IMR-90 (cell line): ENCODE results near the gene P2RX3. TPM values are rescaled to one million over a fixed set of nuclear protein-coding genes. Genes with fewer than 3 reads are reported as not detected.
"Not testable (repeated sequence)": the region's sequence is repeated elsewhere in the genome, so short reads cannot be mapped to it uniquely, and the experiment has no call there.

Source experiments
- ATAC-seq: fragments of 200-7000 bp; cut with Tn5 transposase; 2 replicates; pipeline ENCODE4 v1.9.1; 2020; ENCODE audit warnings: low read depth, mild to moderate bottlenecking, moderate library complexity
- BruUV-seq: library from RNA; stranded (reverse); fragments of 400-500 nt; replicated peaks from 2 replicates; lab custom pipeline; 2021; lab: Mats Ljungman, UMichigan
- CTCF ChIA-PET: fragments of 300-600 bp; formaldehyde crosslinking; extraction: SDS; loops from one replicate; lab custom pipeline; 2021; ENCODE audit warnings: antibody characterized with exemption; lab: Yijun Ruan, JAX
- POLR2A ChIA-PET: fragments of 300-600 bp; sonication (Branson Sonifier 250); formaldehyde crosslinking; loops from one replicate; lab custom pipeline; 2022; ENCODE audit warnings: antibody characterized with exemption; ENCODE audit not compliant: unreplicated experiment; lab: Charles Lee
- DNase-seq: peaks from one replicate; pipeline ENCODE4 v3.0.0; 2013
- H2AFZ ChIP-seq: replicated peaks from 2 replicates; pipeline ENCODE3; 2013; ENCODE audit warnings: low read length, mild to moderate bottlenecking; ENCODE audit not compliant: poor library complexity
- H2AK5ac ChIP-seq: 2 replicates; pipeline ENCODE4 v1.6.1; 2013; ENCODE audit warnings: low read depth, low read length, inconsistent platforms
- H2AK9ac ChIP-seq: replicated peaks from 2 replicates; pipeline ENCODE3; 2013; ENCODE audit warnings: mild to moderate bottlenecking, low read depth, low read length, moderate library complexity; ENCODE audit not compliant: poor library complexity
- H2BK120ac ChIP-seq: 2 replicates; pipeline ENCODE4 v1.6.1; 2013; ENCODE audit warnings: low read depth, low read length, inconsistent platforms
- H2BK15ac ChIP-seq: 3 replicates; pipeline ENCODE4 v1.6.1; 2013; ENCODE audit warnings: low read depth, low read length, inconsistent platforms
- H2BK20ac ChIP-seq: 2 replicates; pipeline ENCODE4 v1.6.1; 2013; ENCODE audit warnings: low read depth, mild to moderate bottlenecking, inconsistent platforms, low read length, moderate library complexity
- H2BK5ac ChIP-seq: 2 replicates; pipeline ENCODE4 v1.6.1; 2013; ENCODE audit warnings: mild to moderate bottlenecking, low read depth, low read length, inconsistent platforms; ENCODE audit not compliant: poor library complexity, severe bottlenecking
- H3K14ac ChIP-seq: replicated peaks from 2 replicates; pipeline ENCODE4 v1.6.1; 2013; ENCODE audit warnings: low read depth, low read length, inconsistent platforms
- H3K18ac ChIP-seq: 2 replicates; pipeline ENCODE4 v1.6.1; 2013; ENCODE audit warnings: low read depth, low read length, control low read depth
- H3K23ac ChIP-seq: 2 replicates; pipeline ENCODE4 v1.6.1; 2013; ENCODE audit warnings: low read depth, low read length, inconsistent platforms
- H3K27ac ChIP-seq: 2 replicates; pipeline ENCODE4 v1.5.1; 2013; ENCODE audit warnings: mild to moderate bottlenecking, control low read depth, low read length; ENCODE audit not compliant: insufficient read depth
- H3K27me3 ChIP-seq: 2 replicates; pipeline ENCODE4 v1.6.1; 2013; ENCODE audit warnings: low read length; ENCODE audit not compliant: control insufficient read depth, insufficient read depth
- H3K36me3 ChIP-seq: 2 replicates; pipeline ENCODE4 v1.6.1; 2013; ENCODE audit warnings: low read length, mixed read lengths; ENCODE audit not compliant: control insufficient read depth, insufficient read depth
- H3K4ac ChIP-seq: 2 replicates; pipeline ENCODE4 v1.6.1; 2013; ENCODE audit warnings: low read depth, low read length, inconsistent platforms
- H3K4me1 ChIP-seq: 2 replicates; pipeline ENCODE4 v1.6.1; 2013; ENCODE audit warnings: low read length, mixed read lengths; ENCODE audit not compliant: control insufficient read depth, insufficient read depth
- H3K4me2 ChIP-seq: 2 replicates; pipeline ENCODE4 v1.6.1; 2013; ENCODE audit warnings: low read depth, mild to moderate bottlenecking, control low read depth, low read length, moderate library complexity
- H3K4me3 ChIP-seq: 2 replicates; pipeline ENCODE4 v1.5.1; 2013; ENCODE audit warnings: low read depth, mild to moderate bottlenecking, control low read depth, low read length, moderate library complexity; ENCODE audit not compliant: insufficient read depth
- H3K56ac ChIP-seq: 2 replicates; pipeline ENCODE4 v1.6.1; 2013; ENCODE audit warnings: low read length, inconsistent platforms; ENCODE audit not compliant: insufficient read depth; ENCODE audit errors: extremely low read depth
- H3K79me1 ChIP-seq, 2 experiments: 2 replicates each; pipeline ENCODE4 v1.6.1; 2013; ENCODE audit warnings: low read length in 2 of 2, inconsistent platforms in 1 of 2, low read depth in 1 of 2
- H3K9ac ChIP-seq: 2 replicates; pipeline ENCODE4 v1.6.1; 2013; ENCODE audit warnings: low read depth, low read length, control low read depth
- H3K9me1 ChIP-seq: 2 replicates; pipeline ENCODE4 v1.6.1; 2013; ENCODE audit warnings: low read length, inconsistent platforms; ENCODE audit not compliant: insufficient read depth
- H3K9me3 ChIP-seq: 2 replicates; pipeline ENCODE4 v1.6.1; 2013; ENCODE audit warnings: low read length; ENCODE audit not compliant: control insufficient read depth, insufficient read depth
- H4K20me1 ChIP-seq: 2 replicates; pipeline ENCODE4 v1.6.1; 2013; ENCODE audit warnings: low read length, inconsistent platforms; ENCODE audit not compliant: insufficient read depth
- H4K5ac ChIP-seq: 2 replicates; pipeline ENCODE4 v1.6.1; 2013; ENCODE audit warnings: mild to moderate bottlenecking, low read depth, low read length, control low read depth
- H4K8ac ChIP-seq, 2 experiments: 2 replicates each; pipeline ENCODE4 v1.6.1; 2013; ENCODE audit warnings: low read depth in 2 of 2, low read length in 2 of 2, control low read depth in 1 of 2, inconsistent platforms in 1 of 2
- H4K91ac ChIP-seq: 2 replicates; pipeline ENCODE4 v1.6.1; 2013; ENCODE audit warnings: low read depth, low read length, inconsistent platforms; ENCODE audit not compliant: insufficient read depth
- dilution Hi-C: fragments of 300-500 bp; cut with HindIII; formaldehyde crosslinking; loops from one replicate; pipeline ENCODE4 v1.14.3; 2018; ENCODE audit warnings: low sequenced_read_pairs; ENCODE audit not compliant: unreplicated experiment
- in situ Hi-C: fragments of 300-500 bp; cut with MboI; formaldehyde crosslinking; loops from 3 replicates; pipeline ENCODE4 v1.14.3; 2019; ENCODE audit warnings: low sequenced_read_pairs, inconsistent platforms, mixed read lengths
- intact Hi-C: fragments of 100-400 bp; cut with micrococcal nuclease; formaldehyde crosslinking; loops from 2 replicates; pipeline ENCODE4 v1.10.0; 2022
- polyA plus RNA-seq, 3 experiments: library from polyadenylated mRNA; depleted of rRNA; stranded (reverse); fragments of >200 nt; gene quantifications; 2 replicates each; pipeline ENCODE4 v1.2.3, GENCODE V29; 2012; ENCODE audit warnings: low replicate concordance in 1 of 3
- total RNA-seq: library from RNA; depleted of rRNA; stranded (reverse); fragments of >200 nt; gene quantifications from 2 replicates; pipeline ENCODE4 v1.2.3, GENCODE V29; 2012

P2RX3 gene
- total and polyA plus RNA-seq, 2 of the 4 experiments (the other 2 are of a cell fraction) = not detected

GRCh38 chr11:57361420-57361819 is 23.3 kb downstream of the P2RX3 start:
- ATAC-seq, H2AK5ac ChIP-seq, dilution Hi-C loops, H4K20me1 ChIP-seq, H3K18ac ChIP-seq, H4K5ac ChIP-seq, POLR2A ChIA-PET, H3K9ac ChIP-seq, H2AFZ ChIP-seq, H2BK20ac ChIP-seq, H3K14ac ChIP-seq, H3K9me3 ChIP-seq, H3K4me1 ChIP-seq, H3K56ac ChIP-seq, H3K27ac ChIP-seq, H4K91ac ChIP-seq, H2BK15ac ChIP-seq, BruUV-seq, intact Hi-C loops, H3K36me3 ChIP-seq, DNase-seq, H3K23ac ChIP-seq, H4K8ac ChIP-seq, H3K4ac ChIP-seq, H3K9me1 ChIP-seq, H3K79me1 ChIP-seq, H3K4me3 ChIP-seq, H2BK5ac ChIP-seq, H2BK120ac ChIP-seq, H2AK9ac ChIP-seq, H3K4me2 ChIP-seq: not testable (repeated sequence)
- CTCF ChIA-PET = interaction anchor here (0.6 kb wide), 2 partner anchors 18 to 87 kb away, joined by 3 read pairs; no protein-coding TSS in a partner anchor
- peaks cover 47% of the 10 kb centered on the region for H3K27me3 ChIP-seq
- in situ Hi-C loops = loop anchor here (25.0 kb wide), 1 partner anchor 524 kb away; no protein-coding TSS in a partner anchor
